ENCODE measurements around the gene PDK4.

The PDK4 gene

DNA sequence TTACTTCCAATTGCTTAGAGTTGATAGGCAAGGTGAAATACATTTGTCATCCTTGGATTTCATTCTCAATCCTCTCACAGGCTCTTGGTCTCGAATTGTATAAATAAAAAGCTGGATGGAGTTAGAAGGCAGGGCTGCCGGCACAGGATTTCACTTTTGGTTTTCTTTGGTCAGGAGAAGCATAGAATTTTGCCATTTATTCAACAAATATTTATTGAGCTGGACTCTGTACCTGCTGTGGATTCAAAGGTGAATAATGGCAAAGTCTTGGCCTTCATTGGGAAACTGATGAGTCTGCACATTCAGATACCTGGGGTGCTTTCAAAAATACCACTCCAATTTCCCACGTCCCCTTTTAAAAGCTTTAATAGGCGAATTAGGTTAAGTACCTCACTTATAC lies 49.7 kb downstream of the PDK4 start:
- Histone ChIP-seq H3K36me3 (no peaks in the 10 kb centered on the region), H3K9me3 (replicated peaks in 1 of 11) (no peaks in the 10 kb centered on the region), H3K4me3 (no peak overlapping the region), H3K27ac (no peak overlapping the region), H3K27me3 (no peaks in the 10 kb centered on the region), H3K4me1 (peaks cover 0 to 19% (median 0%) of the 10 kb centered on the region in 10 experiments; a peak in 3 of 20 replicates), H4K20me1 (no peaks in the 10 kb centered on the region), H3K9ac (no peak overlapping the region), H3K4me2 (no peak overlapping the region)
- TF ChIP-seq Cebpa-rat (IDR thresholded peaks at IDR 0.05) = no peak

DNA sequence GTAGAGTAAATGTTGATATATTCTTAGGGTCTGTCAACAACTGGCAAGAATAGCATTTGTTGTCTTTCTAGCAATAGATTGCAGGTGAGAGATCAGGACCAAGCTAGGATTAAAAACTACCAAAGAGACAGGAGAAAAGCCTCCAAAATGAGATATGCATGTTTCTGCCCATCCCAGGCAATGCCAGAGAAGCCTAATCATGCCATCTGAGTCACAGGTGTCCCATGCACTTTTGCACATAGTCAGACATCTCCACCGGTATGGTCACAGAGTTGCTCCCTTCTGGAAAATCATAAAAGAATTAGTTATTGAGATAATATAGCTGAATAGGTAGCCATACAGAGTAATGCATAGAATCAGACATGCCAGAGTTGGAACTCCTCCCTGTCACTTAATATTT lies 50.6 kb downstream of the PDK4 start:
- H3K27me3 ChIP-seq = no peaks in the 10 kb centered on the region
- H3K9ac ChIP-seq = no peak overlapping the region
- no peaks in the 10 kb centered on the region for H3K36me3 ChIP-seq
- H3K4me3 ChIP-seq = no peak overlapping the region
- TF ChIP-seq Cebpa-rat (IDR thresholded peaks at IDR 0.05) = no peak
- H3K4me2 ChIP-seq = no peak overlapping the region; a peak in 1 of 22 replicates
- H3K9me3 ChIP-seq (replicated peaks in 1 of 11) = no peaks in the 10 kb centered on the region
- peaks cover 0 to 19% (median 0%) of the 10 kb centered on the region in 10 experiments; a peak in 3 of 20 replicates for H3K4me1 ChIP-seq
- no peaks in the 10 kb centered on the region for H4K20me1 ChIP-seq
- H3K27ac ChIP-seq = no peak overlapping the region

- Histone ChIP-seq H3K27me3 (no peaks in the 10 kb centered on the region), H4K20me1 (no peaks in the 10 kb centered on the region), H3K4me1 (peaks cover 0 to 14% (median 0%) of the 10 kb centered on the region in 10 experiments; a peak in 3 of 20 replicates), H3K4me2 (no peak overlapping the region; a peak in 1 of 22 replicates), H3K27ac (no peak overlapping the region), H3K9ac (no peak overlapping the region), H3K36me3 (no peaks in the 10 kb centered on the region), H3K9me3 (replicated peaks in 1 of 11) (no peaks in the 10 kb centered on the region), H3K4me3 (no peak overlapping the region)
- TF ChIP-seq Cebpa-rat (IDR thresholded peaks at IDR 0.05) = no peak
Measured at GRCh38 chr7:95545007-95545615, 51.2 kb downstream of the PDK4 start.

- Histone ChIP-seq H3K4me1 (peaks cover 0 to 8% (median 0%) of the 10 kb centered on the region in 10 experiments; a peak in 1 of 20 replicates), H3K27ac (no peak overlapping the region), H3K9me3 (replicated peaks in 1 of 11) (no peaks in the 10 kb centered on the region), H3K9ac (no peak overlapping the region), H3K36me3 (no peaks in the 10 kb centered on the region), H3K4me3 (no peak overlapping the region), H4K20me1 (no peaks in the 10 kb centered on the region), H3K27me3 (no peaks in the 10 kb centered on the region), H3K4me2 (no peak overlapping the region)
- no peak for TF ChIP-seq Cebpa-rat (IDR thresholded peaks at IDR 0.05)
Measured at GRCh38 chr7:95544171-95544570, 52.1 kb downstream of the PDK4 start.

GRCh38 chr7:95543312-95543711 lies 53.0 kb downstream of the PDK4 start:
- Histone ChIP-seq H3K27ac (no peak overlapping the region), H3K27me3 (no peaks in the 10 kb centered on the region), H3K36me3 (no peaks in the 10 kb centered on the region), H3K4me2 (no peak overlapping the region), H4K20me1 (no peaks in the 10 kb centered on the region), H3K9me3 (replicated peaks in 1 of 11) (no peaks in the 10 kb centered on the region), H3K4me1 (peaks cover 0 to 8% (median 0%) of the 10 kb centered on the region in 10 experiments; a peak in 1 of 20 replicates), H3K4me3 (no peak overlapping the region), H3K9ac (no peak overlapping the region)
- TF ChIP-seq Cebpa-rat (IDR thresholded peaks at IDR 0.05) = no peak

GRCh38 chr7:95540366-95540765 lies 56.0 kb downstream of the PDK4 start:
- Histone ChIP-seq H3K4me3 (no peak overlapping the region), H3K36me3 (no peaks in the 10 kb centered on the region), H3K4me1 (peaks cover 0 to 4% (median 0%) of the 10 kb centered on the region in 10 experiments; a peak in 1 of 20 replicates), H3K9ac (no peak overlapping the region), H3K9me3 (replicated peaks in 1 of 11) (no peaks in the 10 kb centered on the region), H4K20me1 (no peaks in the 10 kb centered on the region), H3K4me2 (no peak overlapping the region), H3K27me3 (no peaks in the 10 kb centered on the region), H3K27ac (no peak overlapping the region)
- no peak for TF ChIP-seq Cebpa-rat (IDR thresholded peaks at IDR 0.05)

DNA sequence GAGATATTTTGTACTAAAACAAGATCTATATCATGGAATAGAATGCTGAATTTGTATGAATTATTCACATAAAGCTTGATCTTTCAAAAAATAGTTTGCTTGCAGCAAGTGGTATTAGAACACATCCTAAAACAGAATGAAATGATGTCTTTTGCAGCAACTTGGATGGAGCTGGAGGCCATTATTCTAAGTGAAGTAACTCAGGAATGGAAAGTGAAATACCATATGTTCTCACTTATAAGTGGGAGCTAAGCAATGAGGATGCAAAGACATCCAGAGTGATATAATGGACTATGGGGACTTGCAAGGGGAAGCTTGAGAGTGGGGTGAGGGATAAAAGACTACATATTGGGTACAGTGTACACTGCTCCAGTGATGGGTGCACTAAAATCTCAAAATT lies 56.9 kb downstream of the PDK4 start:
- Histone ChIP-seq H4K20me1 (no peaks in the 10 kb centered on the region), H3K27me3 (no peaks in the 10 kb centered on the region), H3K4me3 (no peak overlapping the region), H3K27ac (no peak overlapping the region), H3K4me1 (no peaks in the 10 kb centered on the region), H3K9me3 (replicated peaks in 1 of 11) (no peaks in the 10 kb centered on the region), H3K9ac (no peak overlapping the region), H3K4me2 (no peak overlapping the region), H3K36me3 (no peaks in the 10 kb centered on the region)
- TF ChIP-seq Cebpa-rat (IDR thresholded peaks at IDR 0.05) = no peak

GRCh38 chr7:95537468-95537867 lies 58.8 kb downstream of the PDK4 start:
- H3K4me3 ChIP-seq = no peak overlapping the region
- no peaks in the 10 kb centered on the region for H3K27me3 ChIP-seq
- no peak overlapping the region for H3K27ac ChIP-seq
- no peaks in the 10 kb centered on the region for H3K36me3 ChIP-seq
- H3K4me1 ChIP-seq = no peaks in the 10 kb centered on the region
- H3K9ac ChIP-seq = no peak overlapping the region
- no peak overlapping the region for H3K4me2 ChIP-seq
- no peaks in the 10 kb centered on the region for H4K20me1 ChIP-seq
- TF ChIP-seq Cebpa-rat (IDR thresholded peaks at IDR 0.05) = no peak
- no peaks in the 10 kb centered on the region for H3K9me3 ChIP-seq (replicated peaks in 1 of 11)

DNA sequence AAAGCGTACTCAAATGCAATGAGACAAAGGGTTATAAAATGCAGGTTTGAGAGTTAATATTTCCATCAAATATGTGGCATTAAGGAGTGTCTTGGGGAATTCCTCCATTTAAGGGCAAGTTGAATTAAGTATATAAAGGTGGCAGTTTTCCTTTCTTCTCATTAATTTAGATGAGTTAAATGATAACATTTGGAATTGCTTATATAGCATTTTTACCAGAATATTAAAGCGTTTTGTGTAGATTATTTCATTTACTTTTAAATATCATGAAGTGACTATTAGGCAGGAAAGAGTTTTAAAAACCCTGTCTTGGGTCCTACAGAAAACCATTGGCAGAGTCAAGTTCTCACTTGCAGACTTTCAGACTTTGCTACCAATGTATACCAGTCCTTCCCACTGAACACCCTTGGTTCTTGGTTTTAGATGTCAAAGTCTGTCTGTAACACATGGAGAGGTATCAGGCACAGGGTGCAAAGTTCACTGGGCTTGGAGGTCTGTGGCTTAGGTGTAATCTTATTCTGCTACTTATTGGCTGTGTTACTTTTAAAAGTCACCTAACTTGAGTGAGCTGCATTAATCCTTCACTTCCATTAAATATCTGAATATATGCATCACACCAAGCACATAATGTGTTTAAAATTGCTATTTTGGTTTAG lies 59.5 kb downstream of the PDK4 start:
- TF ChIP-seq Cebpa-rat (IDR thresholded peaks at IDR 0.05) = no peak
- Histone ChIP-seq H3K36me3 (no peaks in the 10 kb centered on the region), H3K27me3 (no peaks in the 10 kb centered on the region), H3K4me2 (no peak overlapping the region), H3K4me3 (no peak overlapping the region), H3K27ac (no peak overlapping the region), H4K20me1 (no peaks in the 10 kb centered on the region), H3K4me1 (no peaks in the 10 kb centered on the region), H3K9ac (no peak overlapping the region), H3K9me3 (replicated peaks in 1 of 11) (no peaks in the 10 kb centered on the region)

DNA sequence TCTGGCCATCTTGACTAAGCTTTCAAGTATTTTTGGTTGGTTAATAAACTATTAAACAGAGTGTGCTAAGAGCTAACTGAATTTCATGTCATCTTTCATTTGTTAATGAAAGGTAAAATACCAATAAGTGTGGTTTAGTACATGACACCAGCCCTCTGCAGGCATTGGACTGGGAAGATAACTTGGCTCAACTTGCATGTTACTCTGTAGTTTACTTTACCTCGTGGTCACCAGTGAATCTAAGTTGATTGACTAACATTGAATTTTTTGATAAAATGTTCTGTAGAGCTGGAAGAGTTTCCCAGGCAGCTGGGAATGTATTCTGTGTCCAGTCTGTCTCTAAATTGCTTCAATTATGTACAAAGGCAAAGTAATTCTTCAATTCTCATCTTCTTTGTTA lies 60.7 kb downstream of the PDK4 start:
- no peaks in the 10 kb centered on the region for H3K36me3 ChIP-seq
- H3K9ac ChIP-seq = no peak overlapping the region
- H3K4me3 ChIP-seq = no peak overlapping the region
- no peak overlapping the region for H3K27ac ChIP-seq
- no peaks in the 10 kb centered on the region for H4K20me1 ChIP-seq
- no peak for TF ChIP-seq Cebpa-rat (IDR thresholded peaks at IDR 0.05)
- H3K4me2 ChIP-seq = no peak overlapping the region
- H3K4me1 ChIP-seq = no peaks in the 10 kb centered on the region
- no peaks in the 10 kb centered on the region for H3K27me3 ChIP-seq
- no peaks in the 10 kb centered on the region for H3K9me3 ChIP-seq (replicated peaks in 1 of 11)
